ENCODE measurements around the gene RNF20.
"Not testable (repeated sequence)": the region's sequence is repeated elsewhere in the genome, so short reads cannot be mapped to it uniquely, and the experiment has no call there.

The RNF20 gene

DNA sequence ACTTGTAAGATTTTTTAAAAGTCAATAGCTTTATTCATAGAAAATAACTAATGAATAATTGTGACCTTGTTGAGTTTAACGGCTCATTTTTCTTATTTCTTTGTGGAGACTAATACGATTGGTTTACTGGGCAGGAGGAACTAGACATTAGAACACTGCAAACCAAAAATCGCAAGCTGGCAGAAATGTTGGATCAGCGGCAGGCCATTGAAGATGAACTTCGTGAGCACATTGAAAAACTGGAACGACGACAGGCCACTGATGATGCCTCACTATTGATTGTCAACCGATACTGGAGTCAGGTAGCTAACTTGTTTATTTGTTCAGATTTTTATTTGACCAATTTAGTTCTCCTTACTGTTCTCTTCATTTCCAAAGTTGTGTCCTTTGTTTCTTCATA is 6.4 kb downstream of the RNF20 start:
- DNase-seq = no peak

DNA sequence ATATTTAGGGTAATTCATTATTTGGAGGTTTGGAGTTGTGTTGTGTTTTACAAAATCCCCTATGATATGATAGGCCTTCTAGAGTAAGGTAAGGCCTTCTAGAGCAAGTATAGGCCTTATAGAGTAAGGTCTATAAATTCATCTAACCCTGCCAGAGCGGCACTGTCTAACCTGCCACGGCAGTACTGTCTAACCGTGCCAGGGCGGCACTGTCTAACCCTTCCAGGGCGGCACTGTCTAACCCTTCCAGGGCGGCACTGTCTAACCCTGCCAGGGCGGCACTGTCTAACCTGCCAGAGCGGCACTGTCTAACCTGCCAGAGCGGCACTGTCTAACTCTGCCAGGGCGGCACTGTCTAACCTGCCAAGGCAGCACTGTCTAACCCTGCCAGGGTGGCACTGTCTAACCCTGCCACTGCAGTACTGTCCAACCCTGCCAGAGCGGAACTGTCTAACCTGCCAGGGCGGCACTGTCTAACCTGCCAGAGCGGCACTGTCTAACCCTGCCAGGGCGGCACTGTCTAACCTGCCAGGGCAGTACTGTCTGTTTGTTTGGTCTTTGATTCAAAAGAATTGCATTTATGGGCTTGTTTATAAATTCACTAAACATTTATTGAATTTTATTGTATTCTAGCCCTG is 9.6 kb downstream of the RNF20 start:
- DNase-seq = no peak

DNA sequence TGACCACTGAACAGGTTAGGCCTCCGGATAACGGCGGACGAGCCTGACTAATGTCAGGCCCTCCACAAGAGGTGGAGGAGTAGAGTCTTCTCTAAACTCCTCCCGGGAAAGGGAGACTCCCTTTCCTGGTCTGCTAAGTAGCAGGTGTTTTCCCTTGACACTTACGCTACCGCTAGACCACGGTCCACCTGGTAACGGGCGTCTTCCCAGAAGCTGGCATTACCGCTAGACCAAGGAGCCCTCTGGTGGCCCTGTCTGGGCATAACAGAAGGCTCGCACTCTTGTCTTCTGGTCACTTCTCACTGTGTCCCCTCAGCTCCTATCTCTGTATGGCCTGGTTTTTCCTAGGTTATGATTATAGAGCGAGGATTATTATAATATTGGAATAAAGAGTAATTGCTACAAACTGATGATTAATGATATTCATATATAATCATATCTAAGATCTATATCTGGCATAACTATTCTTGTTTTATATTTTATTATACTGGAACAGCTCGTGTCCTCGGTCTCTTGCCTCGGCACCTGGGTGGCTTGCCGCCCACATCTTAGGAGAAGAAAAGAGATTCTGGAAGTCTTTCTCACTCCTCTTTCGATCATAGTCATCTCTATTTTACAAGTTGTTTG is 15.9 kb downstream of the RNF20 start:
- DNase-seq = not testable (repeated sequence)

DNA sequence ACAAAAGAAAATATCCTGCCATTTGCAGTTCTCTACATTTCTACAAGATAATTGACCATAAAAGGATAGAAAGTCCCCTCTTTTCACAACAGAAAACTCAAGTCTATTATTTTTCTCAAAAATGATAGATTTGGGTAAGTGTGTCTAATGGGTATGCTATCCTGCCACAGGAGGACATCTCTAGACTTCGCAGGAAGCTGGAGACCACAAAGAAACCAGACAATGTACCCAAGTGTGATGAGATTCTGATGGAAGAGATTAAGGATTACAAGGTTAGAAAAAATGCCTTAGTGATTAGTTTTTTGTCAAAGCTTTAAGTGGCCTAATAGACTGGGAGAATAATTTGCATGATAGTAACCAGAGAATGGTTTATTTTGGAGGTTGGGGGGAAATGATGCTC is 28.1 kb downstream of the RNF20 start:
- no peak for DNase-seq

DNA sequence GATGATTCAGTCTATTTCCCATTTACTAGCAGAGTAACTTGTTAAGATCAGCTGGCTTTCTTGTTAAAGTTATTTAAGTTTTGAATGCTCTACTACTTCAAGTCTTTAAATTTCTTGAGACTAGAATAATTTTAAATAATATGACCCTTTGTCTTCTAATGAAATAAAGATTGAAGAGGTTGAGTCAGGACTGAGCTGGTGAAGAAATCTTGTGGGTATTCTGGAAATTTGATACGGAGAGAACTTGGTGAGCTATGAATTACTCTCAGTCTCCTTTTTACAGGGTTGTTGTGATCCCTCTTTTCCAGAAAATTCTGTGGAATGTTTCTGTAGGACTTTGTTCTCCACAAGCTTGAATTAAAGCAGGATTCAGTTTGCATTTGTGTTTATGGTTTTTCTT is 29.3 kb downstream of the RNF20 start:
- DNase-seq = no peak

DNA sequence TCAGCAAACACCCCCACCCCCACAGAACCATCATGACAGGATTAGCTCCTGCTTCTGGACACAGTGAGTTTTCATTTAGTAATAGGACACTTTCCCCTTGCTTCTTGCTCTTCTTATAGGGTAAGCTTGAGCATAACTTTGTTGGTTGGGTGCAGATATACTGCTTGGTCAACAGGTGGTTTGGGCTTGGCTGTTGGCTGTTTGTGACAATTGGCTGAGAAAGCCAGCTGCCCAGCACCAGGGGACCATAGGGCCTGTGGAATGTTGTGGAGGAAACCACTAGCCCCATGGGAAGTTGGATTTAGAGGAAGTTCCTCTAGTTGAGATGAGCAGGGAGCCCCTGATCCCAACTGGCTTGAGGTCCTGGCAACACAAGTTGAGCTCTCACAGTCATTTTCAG is 30.6 kb downstream of the RNF20 start:
- no peak for DNase-seq

DNA sequence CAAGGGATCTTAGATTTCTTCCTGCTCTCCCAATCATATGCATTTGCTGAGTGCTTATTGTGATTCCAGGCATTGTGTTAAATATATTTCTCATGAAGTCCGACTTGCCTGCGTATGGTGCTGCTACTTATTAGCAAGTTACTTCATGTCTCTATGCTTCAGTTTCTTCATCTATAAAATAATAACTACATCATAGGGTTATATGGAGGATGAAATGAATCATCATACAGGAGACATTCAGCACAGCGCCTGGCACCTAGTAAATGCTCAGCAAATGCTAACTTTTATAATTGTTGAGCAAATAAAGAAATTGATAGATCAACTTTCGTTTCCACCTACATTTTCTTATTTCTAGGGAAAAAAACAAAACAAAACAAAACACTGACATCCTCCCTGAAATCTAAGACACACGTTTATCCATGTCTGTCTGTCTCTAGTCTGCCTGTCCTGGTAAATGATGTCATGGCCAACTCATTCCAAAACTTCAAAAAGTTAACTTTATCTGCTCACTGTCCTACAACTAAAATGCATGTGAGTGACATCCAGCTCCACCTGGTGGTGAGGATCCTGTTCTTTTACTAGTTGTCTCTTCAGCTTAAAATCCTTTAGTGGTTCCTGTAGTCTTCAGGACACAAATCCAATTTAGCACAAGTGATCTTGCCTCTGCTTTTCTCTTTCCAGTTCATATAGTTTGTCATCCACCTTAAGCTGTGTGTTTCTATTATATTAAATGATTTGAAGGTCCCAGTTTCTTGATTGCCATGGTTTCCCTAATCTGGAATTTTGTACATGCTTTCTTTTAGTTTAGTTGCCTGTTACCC is 33.5 kb downstream of the RNF20 start:
- no peak for DNase-seq

DNA sequence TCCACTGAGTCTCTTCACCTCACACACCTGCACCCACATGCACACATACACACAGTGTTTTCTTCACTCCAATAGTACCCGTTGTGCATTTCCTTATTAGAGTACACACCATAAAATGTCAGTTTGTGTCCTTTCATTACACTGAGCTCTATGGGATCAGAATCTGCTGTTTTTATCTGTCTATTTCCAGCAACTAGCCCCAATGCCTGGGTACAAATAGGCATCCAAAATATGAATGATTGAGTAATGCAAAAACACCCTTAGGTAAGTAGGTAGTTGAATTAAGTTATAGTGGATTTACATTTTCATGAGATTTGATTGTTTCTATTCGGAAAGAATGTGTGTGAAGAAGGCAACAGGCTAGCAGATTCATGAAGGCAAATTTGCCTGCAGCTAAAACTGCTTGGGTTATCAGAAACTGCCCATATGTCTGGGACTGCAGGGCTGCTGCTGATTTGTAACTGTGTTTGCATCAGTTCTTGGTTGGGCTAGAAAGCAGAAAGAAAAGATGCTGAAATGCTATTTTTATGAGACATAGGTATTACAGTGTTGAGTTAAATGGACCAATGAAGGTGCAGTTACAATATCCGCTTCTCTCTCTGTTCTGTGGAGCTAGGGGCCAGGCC is 34.2 kb downstream of the RNF20 start:
- no peak for DNase-seq

DNA sequence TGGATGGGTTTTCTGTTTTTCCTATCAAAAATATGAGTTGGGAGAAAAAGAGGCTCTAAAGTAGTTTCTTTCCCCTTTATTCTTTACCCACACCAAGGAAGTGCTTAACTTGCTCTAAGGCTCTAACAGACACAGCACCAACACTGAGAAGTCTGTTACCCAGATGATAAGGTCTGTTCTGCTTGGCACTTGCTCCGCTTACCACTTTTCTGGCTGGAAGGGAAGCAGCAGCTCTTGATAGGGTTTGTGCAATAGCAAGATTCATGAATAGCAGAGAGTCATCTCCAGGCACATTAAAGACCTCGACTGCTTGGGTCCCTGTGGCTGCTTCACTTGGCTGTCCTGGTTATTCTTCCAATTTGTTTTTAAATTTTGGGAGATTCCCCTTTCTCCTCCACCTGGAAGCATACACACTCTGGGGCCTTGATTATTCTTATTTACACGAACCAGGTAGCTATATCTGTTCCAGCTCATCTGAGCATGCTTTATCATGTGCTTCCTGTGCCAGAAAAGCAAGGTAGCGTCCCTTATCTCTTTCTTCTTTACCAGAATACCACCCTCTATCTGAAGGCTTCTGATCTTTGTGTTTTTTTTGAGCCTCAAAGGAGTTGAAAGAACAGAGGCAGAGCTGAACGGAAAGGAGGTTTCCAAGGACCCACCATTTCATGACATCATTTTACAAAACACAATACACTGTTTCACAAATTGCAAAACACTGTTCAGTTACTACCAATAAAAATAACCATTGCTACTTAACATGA is 36.3 kb downstream of the RNF20 start:
- DNase-seq = no peak

DNA sequence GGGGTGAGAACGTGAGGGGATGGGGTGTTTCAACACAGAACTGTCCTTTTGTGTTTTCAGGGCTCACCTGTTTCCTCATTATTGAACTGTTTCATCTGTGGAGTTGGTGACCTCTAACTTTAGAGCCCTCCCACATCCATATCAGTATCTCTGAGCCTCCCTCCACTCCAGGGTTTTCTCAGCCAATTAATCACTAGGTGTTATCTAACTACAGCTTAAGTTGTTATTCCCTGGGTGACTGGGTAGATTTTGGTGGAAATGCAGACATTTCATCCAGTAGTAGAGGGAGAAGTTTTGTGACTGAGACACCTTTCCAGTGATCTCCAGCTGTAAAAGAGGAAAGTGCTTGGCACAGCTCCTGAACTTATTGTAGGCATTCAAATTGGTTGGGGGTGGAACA is 37.5 kb downstream of the RNF20 start:
- no peak for DNase-seq

DNA sequence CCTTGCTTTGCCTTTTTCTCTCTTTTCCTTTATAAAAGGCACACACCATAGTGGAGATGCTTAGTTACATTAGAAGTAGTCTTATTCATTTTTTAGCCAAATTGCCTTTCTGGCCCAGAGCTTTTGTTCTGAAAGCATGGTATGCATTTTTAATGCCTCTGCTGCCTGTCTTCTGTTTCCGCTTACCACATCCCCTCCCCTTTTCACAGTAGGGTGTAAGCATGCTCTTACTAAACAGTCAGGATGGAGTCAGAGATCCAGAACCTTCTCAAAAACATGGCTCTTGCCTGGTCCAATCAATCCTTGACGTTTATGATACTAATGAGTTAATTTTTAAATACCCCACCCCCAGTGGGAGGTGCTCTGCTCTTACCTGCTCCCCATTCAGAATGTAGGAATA is 38.7 kb downstream of the RNF20 start:
- DNase-seq = no peak

DNA sequence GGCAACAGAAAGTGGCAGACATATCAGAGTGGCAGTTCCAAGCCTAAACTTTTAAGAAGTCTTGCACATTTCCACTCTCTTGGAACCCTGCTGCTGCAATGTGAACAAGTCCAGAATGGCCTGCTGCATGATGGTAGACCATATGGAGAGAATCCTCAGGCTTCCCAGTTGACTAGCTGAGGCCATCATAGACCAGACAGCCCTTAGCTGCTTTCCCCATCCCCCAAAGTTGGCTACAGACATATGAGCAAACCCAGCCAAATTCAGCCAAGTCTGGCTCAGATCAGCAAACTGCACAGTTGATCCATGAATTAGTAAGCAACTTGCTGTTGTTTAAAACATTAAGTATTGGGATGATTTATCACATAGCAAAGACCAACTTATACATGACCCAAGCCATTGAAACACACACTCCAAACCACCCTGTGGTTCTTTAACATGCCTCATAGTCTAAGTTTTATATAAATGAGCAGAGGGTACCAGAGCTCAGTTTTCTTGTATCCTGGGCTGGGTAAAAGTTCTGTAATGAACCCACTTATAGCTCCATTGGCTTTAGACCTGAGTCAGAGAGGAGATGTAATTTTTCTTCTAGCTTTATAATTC is 41.2 kb downstream of the RNF20 start:
- DNase-seq = no peak

DNA sequence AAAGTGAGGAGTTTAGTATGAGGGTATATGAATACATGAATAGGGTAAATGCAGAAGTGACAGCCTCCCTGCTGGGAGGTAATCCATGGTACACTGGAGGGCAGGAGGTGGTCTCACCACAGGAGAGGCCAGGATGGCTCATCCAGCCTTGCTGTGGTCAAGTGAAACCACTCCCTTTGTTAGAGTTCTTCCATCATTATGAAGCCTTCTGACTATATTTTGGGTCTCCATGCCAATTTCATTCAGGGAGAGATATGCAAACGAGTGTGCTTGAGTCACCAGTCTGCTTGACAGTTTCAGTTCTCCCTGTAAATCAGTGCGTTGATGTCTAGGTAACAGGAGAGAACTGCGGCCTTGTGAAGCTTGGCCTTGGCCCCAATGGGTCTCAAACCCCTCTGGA is 44.7 kb downstream of the RNF20 start:
- DNase-seq = no peak

DNA sequence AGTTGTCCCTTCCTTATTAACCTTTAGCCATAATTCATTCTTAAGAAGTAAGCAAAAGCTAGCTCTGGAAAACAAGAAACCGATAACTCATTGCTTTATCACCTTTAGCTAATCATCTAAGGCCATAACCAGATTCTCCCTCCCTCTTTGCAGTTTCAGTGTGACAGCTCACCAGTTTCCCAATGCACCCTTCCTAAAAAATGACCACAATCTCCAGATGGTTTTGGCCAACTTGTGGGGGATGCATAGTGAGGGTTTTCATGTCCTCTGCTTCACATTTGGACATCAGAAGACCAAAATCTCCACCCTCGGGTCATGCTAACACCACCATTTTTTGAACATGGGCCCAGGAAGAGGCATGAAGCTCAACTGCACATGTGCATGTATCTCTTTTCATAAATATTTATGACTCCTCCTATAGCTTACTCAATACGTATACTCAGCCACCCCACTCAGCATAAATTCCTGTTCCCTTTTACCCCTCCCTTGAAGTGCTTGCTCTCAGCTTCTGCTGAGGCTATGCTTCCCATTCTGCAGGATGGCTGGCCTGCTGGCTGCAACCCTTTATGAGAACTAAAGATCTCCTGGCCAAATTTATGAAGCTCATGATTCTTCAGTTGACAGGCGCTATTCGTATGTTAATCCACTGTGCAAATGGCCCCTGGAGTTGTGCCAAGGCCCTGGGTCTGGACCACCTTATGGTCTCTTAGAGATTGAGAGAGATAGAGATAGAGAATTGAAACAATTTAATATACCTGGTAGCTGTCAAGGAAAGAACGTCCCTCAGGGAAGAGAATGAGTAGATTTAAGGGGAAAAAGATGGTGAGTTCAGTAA is 46.3 kb downstream of the RNF20 start:
- no peak for DNase-seq

DNA sequence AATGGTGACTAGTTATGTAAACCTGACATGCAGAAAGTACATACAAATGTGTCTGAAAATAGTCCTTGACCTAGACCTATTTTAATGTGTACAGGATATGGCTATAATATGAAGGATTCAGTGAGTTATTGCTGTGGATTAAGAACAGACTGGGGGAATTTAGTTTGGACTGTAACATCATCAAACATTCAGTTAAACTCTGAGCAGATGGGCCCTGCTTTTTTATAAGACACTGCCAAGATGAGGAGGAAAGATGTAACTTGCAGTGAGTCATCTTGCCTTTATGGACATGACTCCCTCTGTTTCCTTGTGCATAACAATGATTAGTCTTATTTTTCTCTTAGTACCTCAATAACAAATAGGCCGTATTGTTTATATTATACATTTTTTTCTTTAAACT is 48.9 kb downstream of the RNF20 start:
- DNase-seq = no peak

DNA sequence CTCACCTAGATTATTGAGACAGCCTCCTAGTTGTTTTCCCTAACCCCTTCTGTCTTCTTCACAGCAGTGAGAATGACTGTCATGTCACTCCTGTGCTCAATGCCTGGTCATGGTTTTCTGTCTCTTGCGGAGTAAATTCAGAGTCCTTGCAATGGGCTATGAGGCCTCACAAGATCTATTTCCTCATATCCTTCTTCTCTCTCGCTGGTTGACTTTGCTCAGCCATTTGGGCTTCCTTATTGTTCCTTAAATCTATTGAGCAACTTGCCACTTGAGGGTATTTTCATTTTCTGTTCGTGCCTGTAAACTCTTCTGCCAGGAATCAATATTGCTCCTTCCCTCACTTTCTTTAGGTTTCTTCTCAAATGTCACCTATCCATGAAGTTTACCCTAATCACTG is 52.1 kb downstream of the RNF20 start:
- DNase-seq = no peak

DNA sequence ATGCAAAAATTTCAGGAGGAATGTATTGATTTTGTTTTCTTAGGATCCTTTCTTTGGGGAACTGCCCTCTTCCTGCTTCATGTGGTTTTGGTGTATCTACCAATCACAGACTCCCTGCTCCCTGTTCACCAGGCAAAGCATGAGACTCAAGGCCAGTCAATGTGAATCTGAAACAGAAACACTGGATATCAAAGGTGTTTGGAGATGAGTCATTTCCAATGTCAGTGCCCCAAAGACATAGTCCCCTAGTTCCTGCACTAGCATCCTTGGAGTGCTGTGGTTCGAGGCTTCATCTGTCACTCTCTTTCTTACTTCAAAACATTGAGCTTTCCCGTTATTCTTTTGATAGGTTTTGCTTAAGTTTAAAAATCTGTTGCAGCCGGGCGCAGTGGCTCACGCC is 53.0 kb downstream of the RNF20 start:
- no peak for DNase-seq

DNA sequence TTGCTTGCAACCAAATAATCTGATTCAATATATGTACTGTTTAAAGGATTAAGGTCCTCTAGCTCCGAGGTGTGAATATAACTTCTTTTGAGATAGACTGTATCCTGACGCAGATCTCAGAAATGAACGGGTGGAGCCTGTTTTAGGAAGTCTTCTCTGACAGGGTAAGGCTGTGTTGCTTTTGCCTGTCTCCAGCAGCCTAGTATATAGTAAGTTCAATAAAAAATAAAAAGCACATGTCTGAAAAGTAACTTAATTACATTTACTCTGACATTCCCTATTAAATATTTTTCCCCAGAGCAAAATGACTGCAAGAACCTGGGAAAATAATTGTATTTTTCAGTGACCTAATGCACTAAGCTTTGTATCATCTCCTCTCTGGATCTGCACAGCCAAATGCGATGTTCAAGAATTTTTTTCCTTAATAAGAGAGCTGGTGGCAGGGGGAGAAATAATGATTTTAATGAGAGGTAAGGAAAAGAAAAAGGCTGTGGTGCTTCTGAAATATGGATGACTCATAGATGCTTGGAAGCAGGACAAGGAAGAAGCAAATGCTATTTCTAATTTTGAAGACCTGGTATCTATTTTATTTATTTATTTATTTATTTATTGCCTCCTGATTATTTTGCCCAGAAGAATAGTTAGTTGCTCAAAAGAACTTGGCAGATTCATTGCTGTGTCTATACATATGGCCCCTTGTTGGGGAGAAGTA is 53.8 kb downstream of the RNF20 start:
- DNase-seq = no peak

DNA sequence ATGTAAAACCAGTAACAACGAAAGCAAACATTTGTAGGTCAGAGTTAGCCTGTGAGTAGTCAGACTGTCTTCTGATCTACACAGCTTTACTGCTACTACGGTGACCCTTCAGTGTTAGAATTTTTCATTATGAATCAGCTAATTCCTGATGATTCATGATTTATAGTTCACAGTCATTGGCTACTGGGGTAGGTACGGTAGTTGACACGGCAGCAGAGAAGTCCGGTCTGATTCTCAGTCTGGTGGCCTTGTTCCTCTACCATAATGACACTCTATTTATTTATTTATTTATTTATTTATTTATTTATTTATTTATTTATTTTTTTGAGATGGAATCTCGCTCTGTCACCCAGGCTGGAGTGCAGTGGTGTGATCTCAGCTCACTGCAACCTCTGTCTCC is 56.4 kb downstream of the RNF20 start:
- DNase-seq = not testable (repeated sequence)

DNA sequence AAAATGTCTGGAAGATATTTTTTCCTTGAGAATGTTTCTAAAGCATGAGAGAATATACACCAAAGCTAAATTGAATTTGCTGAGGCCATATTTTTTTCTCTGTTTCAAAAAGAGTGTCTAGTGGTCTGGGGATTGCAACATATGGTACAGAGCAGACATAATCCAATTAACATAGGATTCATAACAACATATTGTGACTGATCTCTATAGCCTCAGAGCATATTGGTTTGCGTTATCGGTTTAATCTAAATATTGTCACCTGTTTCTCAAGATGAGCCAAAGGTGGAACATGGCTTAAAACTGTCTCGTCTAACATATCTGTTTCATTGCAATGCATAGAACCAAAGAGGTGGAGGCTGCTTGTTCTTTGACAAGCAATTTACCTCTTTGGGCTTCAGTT is 57.2 kb downstream of the RNF20 start:
- DNase-seq = no peak
